Common myeloid progenitor, CD34-positive (primary cell): ENCODE data around the gene SSH3.

Experiments
- CTCF ChIA-PET: fragments of 350-600 bp; sonication (Branson Sonifier 250); formaldehyde crosslinking; loops from one replicate; lab custom pipeline; 2021; ENCODE audit warnings: antibody characterized with exemption; lab: Charles Lee
- POLR2A ChIA-PET: fragments of 350-600 bp; sonication (Branson Sonifier 250); formaldehyde crosslinking; loops from one replicate; lab custom pipeline; 2021; ENCODE audit warnings: antibody characterized with exemption; lab: Charles Lee
- DNase-seq, 3 donors: peaks; one replicate each; pipeline versions ENCODE4 v3.0.0 to v3.0.0-alpha.2; 2013
- H3K27ac ChIP-seq, 2 experiments: 1 replicate in 1 of 2; 2 replicates in 1 of 2; pipeline ENCODE4 v1.7.0; 2013; ENCODE audit warnings: inconsistent platforms in 2 of 2, low read length in 2 of 2, mild to moderate bottlenecking in 2 of 2, low read depth in 1 of 2, moderate library complexity in 1 of 2; ENCODE audit not compliant: severe bottlenecking in 2 of 2, insufficient read depth in 1 of 2, poor library complexity in 1 of 2
- H3K27me3 ChIP-seq, 5 experiments: replicated peaks in 2 of 5; 1 replicate in 3 of 5; 2 replicates in 2 of 5; pipeline versions ENCODE4 v1.6.1 to v1.7.0; 2013; ENCODE audit warnings: low read length in 4 of 5, mild to moderate bottlenecking in 2 of 5, moderate library complexity in 2 of 5, inconsistent platforms in 1 of 5; ENCODE audit not compliant: insufficient read depth in 5 of 5, control insufficient read depth in 4 of 5
- H3K36me3 ChIP-seq, 4 experiments: 1 replicate in 2 of 4; 2 replicates in 2 of 4; pipeline versions ENCODE4 v1.6.1 to v1.7.0; 2013; ENCODE audit warnings: low read length in 3 of 4, control low read depth in 1 of 4, mild to moderate bottlenecking in 1 of 4; ENCODE audit not compliant: control insufficient read depth in 4 of 4, insufficient read depth in 4 of 4
- H3K4me1 ChIP-seq, 4 experiments: 1 replicate in 3 of 4; 2 replicates in 1 of 4; pipeline versions ENCODE4 v1.6.1 to v1.7.1; 2013; ENCODE audit warnings: low read length in 3 of 4, mild to moderate bottlenecking in 3 of 4, control low read depth in 1 of 4, inconsistent platforms in 1 of 4, moderate library complexity in 1 of 4; ENCODE audit not compliant: control insufficient read depth in 4 of 4, insufficient read depth in 4 of 4; ENCODE audit errors: control extremely low read depth in 1 of 4
- H3K4me3 ChIP-seq, 7 experiments: 1 replicate in 4 of 7; 2 replicates in 3 of 7; pipeline versions ENCODE4 v1.5.1 to v1.7.0; 2013; ENCODE audit warnings: mild to moderate bottlenecking in 7 of 7, low read length in 6 of 7, moderate library complexity in 6 of 7, inconsistent platforms in 2 of 7, low read depth in 2 of 7, control low read depth in 1 of 7; ENCODE audit not compliant: insufficient read depth in 4 of 7, control insufficient read depth in 1 of 7; ENCODE audit errors: extremely low read depth in 1 of 7
- H3K9me3 ChIP-seq, 5 experiments: 1 replicate in 4 of 5; 2 replicates in 1 of 5; pipeline versions ENCODE4 v1.6.1 to v1.7.1; 2013; ENCODE audit warnings: low read length in 4 of 5, mild to moderate bottlenecking in 2 of 5, inconsistent platforms in 1 of 5, low read depth in 1 of 5, moderate library complexity in 1 of 5; ENCODE audit not compliant: control insufficient read depth in 4 of 5, insufficient read depth in 2 of 5; ENCODE audit errors: control extremely low read depth in 1 of 5
- WGBS: methylation state at CpG from one replicate; pipeline ENCODE4 v1.1.5; 2013; ENCODE audit not compliant: insufficient coverage; 5-methylcytosine and 5-hydroxymethylcytosine counted together

SSH3 gene

DNA sequence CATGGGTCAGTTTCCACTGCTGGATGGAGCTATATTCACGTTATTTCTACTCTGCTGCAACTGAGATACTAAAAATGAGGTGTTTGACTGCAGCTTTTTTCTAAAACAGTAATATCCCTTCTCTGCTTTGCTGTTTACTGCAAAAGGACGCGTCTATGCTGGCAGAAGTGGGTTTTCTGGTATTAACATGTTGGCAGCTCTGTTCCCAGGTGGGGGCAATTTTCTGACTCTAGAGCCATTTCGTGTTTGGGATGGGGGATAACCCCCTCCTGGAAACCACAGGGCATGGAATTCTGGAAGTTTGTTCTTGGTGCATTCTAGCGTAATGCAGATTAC is 32.2 kb upstream of the SSH3 start:
- POLR2A ChIA-PET, result interaction anchor here (1.0 to 9.0 kb wide), 5 partner anchors 8 to 46 kb away, joined by 3 to 147 read pairs (median 4); partner anchors contain the start of gene ANKRD13D
- Histone ChIP-seq H3K27ac (peak overlapping the region; percentile 40 to 65), H3K27me3 (no peaks in the 10 kb centered on the region), H3K36me3 (peaks cover 2 to 90% (median 31%) of the 10 kb centered on the region in 4 experiments), H3K9me3 (no peaks in the 10 kb centered on the region), H3K4me1 (peaks cover 12 to 91% (median 89%) of the 10 kb centered on the region in 4 experiments), H3K4me3 (peak overlapping the region; percentile 27 to 99 (median 91))
- 3% methylated on average over 3 of the region's 5 CpGs for WGBS
- CTCF ChIA-PET, result interaction anchor here (0.8 to 8.9 kb wide), 11 partner anchors 8 to 133 kb away, joined by 3 to 69 read pairs (median 5); partner anchors contain the start of genes ANKRD13D, SSH3 and TBC1D10C
- DNase-seq, result no peak

DNA sequence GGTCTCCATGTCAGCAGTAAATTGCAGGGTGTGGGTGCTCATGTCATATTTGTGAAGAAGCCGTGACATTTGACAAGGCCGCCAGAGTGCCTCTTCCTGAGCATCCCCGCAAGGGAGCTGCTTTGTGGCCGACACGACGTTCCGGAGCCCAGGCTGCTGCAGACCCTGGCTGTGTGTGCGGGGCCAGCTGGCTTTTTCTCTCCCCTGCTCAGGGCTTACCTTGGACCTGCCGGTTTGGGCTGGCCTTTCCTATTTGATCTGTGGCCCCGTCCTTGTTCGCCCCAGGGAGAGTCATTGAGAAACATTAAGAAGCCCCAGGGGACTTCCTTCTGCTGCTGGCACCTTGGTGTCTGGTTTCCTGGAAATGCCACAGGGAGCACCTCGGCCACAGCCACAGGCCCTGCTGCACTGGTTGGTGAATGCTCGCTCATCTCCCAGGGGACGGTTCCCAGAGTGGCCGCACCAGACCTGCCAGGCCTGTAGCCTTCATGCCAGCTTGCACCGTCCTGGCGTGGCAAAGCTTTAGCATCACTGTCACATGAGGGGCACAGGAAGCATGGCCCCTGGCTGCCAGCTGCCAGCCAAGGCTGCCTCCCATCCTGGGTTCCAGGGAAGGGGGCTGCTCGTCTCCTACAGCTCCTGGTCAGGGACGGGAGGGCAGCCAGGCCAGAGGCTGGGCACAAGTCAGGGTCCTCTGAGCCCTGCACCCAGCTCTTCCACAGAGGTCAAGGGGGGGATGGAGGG is 31.6 kb upstream of the SSH3 start:
- Histone ChIP-seq H3K27me3 (no peaks in the 10 kb centered on the region), H3K36me3 (peaks cover 2 to 91% (median 32%) of the 10 kb centered on the region in 4 experiments), H3K4me3 (peak overlapping the region in 6 of 7 experiments; percentile 65 to 99 (median 94)), H3K27ac (peak overlapping the region; percentile 40 to 65), H3K9me3 (no peaks in the 10 kb centered on the region), H3K4me1 (peaks cover 12 to 96% (median 95%) of the 10 kb centered on the region in 4 experiments)
- CTCF ChIA-PET, result interaction anchor here (0.7 to 8.9 kb wide), 12 partner anchors 8 to 132 kb away, joined by 3 to 69 read pairs (median 4); partner anchors contain the start of genes ANKRD13D, SSH3 and TBC1D10C
- 5% methylated on average over 19 of the region's 19 CpGs for WGBS
- POLR2A ChIA-PET, result interaction anchor here (0.7 to 9.0 kb wide), 7 partner anchors 8 to 46 kb away, joined by 3 to 147 read pairs (median 4); partner anchors contain the start of gene ANKRD13D
- DNase-seq, result peak in 2 of 3 donors; percentile 74 to 76

DNA sequence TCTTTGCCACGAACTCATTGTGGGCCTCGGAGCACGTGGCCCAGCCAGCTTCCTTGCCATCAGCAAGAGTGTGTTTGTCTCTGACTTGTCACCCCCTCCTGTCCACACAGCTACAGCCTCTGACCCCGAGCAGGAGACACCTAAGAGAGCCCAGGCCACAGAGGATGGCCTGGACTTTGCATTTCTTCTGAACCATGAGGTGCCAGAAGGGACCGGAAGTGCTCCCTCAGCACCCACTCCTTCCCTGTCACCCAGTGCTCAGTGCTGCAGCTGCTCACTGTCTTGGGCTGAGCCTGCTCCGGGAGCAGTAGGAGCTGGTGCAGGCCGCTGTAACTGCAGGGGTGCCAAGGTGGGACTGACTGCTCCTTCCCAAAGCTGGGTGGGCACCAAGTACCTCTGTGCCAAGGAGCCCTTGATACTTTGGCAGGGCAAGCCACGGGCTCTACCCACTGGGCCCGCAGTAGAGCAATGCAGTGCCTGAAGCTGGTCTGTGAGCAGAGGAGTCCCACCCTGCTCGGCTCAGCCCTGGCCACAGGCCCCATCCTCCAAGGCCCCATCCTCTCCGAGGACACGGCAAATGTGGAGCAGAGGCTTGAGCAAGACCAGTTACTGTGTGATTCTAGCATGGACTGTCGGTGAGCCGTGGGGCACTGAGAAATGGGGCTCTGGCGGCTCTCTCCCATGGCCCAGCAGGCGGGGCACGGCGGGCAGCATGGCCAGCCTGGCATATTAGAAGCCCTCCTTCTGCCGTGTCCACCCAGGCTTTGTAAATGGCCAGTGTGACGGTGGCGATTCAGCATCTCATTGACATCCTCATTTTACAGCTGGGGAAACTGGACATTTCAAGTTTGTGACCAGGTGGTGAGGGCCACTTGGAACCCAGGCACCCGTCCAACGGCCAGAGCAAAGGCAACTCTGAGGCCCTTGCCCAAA is 30.7 kb upstream of the SSH3 start:
- Histone ChIP-seq H3K27ac (peak overlapping the region; percentile 33 to 65), H3K4me1 (peaks cover 12 to 99% (median 98%) of the 10 kb centered on the region in 4 experiments), H3K4me3 (peak overlapping the region in 6 of 7 experiments; percentile 4 to 99 (median 68)), H3K36me3 (peaks cover 2 to 85% (median 32%) of the 10 kb centered on the region in 4 experiments), H3K27me3 (no peaks in the 10 kb centered on the region), H3K9me3 (no peaks in the 10 kb centered on the region)
- POLR2A ChIA-PET, result interaction anchor here (0.7 to 9.0 kb wide), 3 partner anchors 11 to 44 kb away, joined by 3 to 147 read pairs (median 4); partner anchors contain the start of gene ANKRD13D
- CTCF ChIA-PET, result interaction anchor here (0.7 to 8.9 kb wide), 12 partner anchors 9 to 132 kb away, joined by 3 to 69 read pairs (median 4); partner anchors contain the start of genes ANKRD13D, SSH3 and TBC1D10C
- DNase-seq, result no peak
- WGBS, result 50% methylated on average over 23 of the region's 23 CpGs

DNA sequence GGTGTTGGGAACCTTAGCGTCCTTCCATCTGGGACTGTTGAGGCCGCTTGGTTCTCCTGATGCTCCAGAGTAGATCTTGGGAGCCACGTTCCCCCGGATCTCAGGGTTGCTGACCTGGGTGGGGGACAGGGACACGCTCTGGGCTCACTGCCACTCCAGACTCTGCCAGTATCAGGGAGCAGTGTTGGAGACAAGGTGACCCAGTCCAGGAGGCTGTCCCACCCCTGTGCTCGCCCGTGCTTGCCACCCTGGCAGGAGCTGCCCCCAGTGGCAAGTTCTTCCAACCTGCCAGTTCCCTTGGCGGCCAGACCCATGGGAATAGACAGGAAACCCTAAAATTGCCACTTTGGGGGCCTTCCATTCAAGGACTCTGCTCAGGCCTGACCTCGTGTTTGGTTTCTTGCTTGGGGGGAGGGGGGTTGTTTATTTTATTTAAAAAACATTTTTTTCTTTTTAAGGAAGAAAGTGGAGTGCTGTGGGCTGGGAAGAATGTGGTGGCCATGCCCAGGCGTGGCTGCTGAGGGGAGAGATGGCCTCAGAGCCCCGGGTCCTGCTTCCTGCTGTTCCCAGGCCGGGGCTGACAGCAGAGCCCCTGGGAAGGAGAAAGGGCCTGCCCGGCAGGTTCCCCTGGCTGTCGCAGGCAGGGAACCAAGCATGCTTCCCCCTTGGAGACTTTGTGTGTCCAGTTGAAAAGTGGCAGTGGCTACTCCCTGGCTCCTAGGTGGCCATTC is 29.9 kb upstream of the SSH3 start:
- CTCF ChIA-PET, result interaction anchor here (1.2 to 8.9 kb wide), 6 partner anchors 9 to 78 kb away, joined by 3 to 69 read pairs (median 53); partner anchors contain the start of gene ANKRD13D
- 33% methylated on average over 13 of the region's 14 CpGs for WGBS
- no peak for DNase-seq

DNA sequence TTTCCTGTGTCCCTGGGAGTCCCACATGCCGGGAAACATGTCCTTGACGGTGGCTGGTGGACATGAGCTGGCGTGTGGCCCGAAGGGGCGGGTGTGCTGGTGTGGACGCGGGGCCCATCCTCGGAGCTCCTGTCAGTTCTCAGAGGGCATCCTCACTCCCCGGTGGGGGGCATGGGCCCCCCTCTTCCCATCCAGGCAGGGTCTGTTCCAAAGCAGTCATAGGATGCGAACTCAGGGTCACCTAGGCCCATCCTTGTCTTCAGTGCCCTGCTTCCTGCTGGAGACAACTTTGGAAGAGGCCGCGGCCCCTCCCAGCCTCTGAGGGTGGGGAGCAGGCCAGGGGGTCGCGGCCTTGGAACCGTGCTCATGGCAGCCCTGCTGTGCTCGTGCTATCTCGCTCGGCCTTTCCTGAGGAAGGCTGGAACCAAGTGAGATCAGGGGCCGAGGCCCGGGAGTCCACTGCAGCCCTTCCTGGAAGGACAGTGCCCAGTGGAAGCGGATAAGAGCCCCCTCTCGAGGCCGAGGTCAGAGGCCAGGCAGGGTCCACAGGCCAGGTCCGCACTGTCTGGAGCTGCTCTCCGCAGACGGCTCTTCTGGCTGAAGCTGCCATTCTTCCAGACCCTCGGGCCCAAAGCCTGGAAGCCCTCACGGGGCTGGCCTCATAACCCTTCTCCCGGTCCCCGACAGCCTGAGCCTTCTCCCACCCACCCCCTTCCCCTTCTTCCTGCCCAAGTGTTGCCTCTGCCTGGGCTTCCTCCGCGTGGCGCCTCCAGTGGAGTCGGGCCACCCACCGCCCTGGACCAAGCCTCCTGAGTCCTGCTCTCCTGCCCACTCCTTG is 28.3 kb upstream of the SSH3 start:
- CTCF ChIA-PET, result interaction anchor here (0.7 to 8.9 kb wide), 5 partner anchors 12 to 41 kb away, joined by 4 to 70 read pairs (median 43); partner anchors contain the start of gene ANKRD13D
- POLR2A ChIA-PET, result interaction anchor here (5.9 kb wide), 1 partner anchor 14 kb away, joined by 211 read pairs; the partner anchor contains the start of gene ANKRD13D
- Histone ChIP-seq H3K27me3 (no peaks in the 10 kb centered on the region), H3K4me3 (peak overlapping the region in 5 of 7 experiments; percentile 15 to 61 (median 43)), H3K4me1 (peaks cover 6 to 100% (median 98%) of the 10 kb centered on the region in 4 experiments), H3K9me3 (no peaks in the 10 kb centered on the region), H3K27ac (peak overlapping the region; percentile 79 to 97), H3K36me3 (peaks cover 3 to 86% (median 30%) of the 10 kb centered on the region in 4 experiments)
- DNase-seq, result no peak
- WGBS, result 36% methylated on average over 33 of the region's 35 CpGs

More for the DNA sequence above, 29.9 kb upstream of the SSH3 start:
- Histone ChIP-seq H3K36me3 (peaks cover 2 to 86% (median 29%) of the 10 kb centered on the region in 4 experiments), H3K27me3 (no peaks in the 10 kb centered on the region), H3K9me3 (no peaks in the 10 kb centered on the region), H3K4me3 (peak overlapping the region in 6 of 7 experiments; percentile 4 to 98 (median 32)), H3K4me1 (peaks cover 12 to 100% (median 98%) of the 10 kb centered on the region in 4 experiments), H3K27ac (peak overlapping the region; percentile 50 to 65)
- POLR2A ChIA-PET, result interaction anchor here (0.8 to 9.0 kb wide), 2 partner anchors 15 to 78 kb away, joined by 3 to 147 read pairs; partner anchors contain the start of gene ANKRD13D
